ENCODE results near the gene C9orf78. TPM values are rescaled to one million over a fixed set of nuclear protein-coding genes. Genes with fewer than 3 reads are reported as not detected.

C9orf78 gene
- total RNA-seq, 2 donors from 2014 or later, result 44.6 to 51.7 TPM

GRCh38 chr9:129823935-129824601 is 11.0 kb downstream of the C9orf78 start, which contains the start of gene TOR1A:
Gene TOR1A, minus strand, starts transcription at chr9:129824136. Its CDS starts 51 bp downstream, at chr9:129824085.
- peaks cover 14% of the 10 kb centered on the region for H3K4me1 Mint-ChIP-seq (ENCODE audit: low read depth)
- DNase-seq (peak; percentile 95), ATAC-seq (replicated peaks in 1 of 2) (peak; percentile 93)
- H3K27ac Mint-ChIP-seq, result peak within 1 kb of the TSS; percentile 82
- peaks cover 7 to 20% of the 10 kb centered on the region in 2 donors for H3K36me3 Mint-ChIP-seq (ENCODE audit: insufficient read depth in 2 of 2)
- H3K4me3 Mint-ChIP-seq, result peak within 1 kb of the TSS; percentile 90 to 92
- no peaks in the 10 kb centered on the region for H3K9me3 Mint-ChIP-seq
- no peaks in the 10 kb centered on the region for H3K27me3 Mint-ChIP-seq (ENCODE audit: low read depth)

DNA sequence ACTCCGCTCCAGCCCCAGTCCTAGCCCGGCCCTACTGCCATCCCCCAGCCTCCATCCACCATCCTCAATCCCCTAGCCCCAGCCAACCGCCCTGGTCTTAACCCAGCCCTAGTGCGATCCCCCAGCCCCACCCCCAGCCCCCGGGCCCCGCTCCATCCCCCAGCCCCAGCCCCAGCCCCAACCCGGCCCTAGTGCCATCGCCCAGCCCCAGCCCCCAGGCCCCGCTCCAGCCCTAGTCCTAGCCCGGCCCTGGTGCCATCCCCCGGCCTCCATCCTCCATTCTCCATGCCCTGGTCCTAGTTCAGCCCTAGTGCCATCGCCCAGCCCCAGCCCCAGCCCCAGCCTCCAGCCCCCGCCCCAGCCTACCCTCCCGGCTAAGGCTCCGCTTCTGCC is 11.5 kb downstream of the C9orf78 start:
- Mint-ChIP-seq H3K9me3 (no peaks in the 10 kb centered on the region), H3K36me3 (ENCODE audit: insufficient read depth in 2 of 2) (peaks cover 7 to 24% of the 10 kb centered on the region in 2 donors), H3K4me3 (peak overlapping the region; percentile 90 to 92), H3K27me3 (ENCODE audit: low read depth) (no peaks in the 10 kb centered on the region), H3K4me1 (ENCODE audit: low read depth) (peaks cover 19% of the 10 kb centered on the region), H3K27ac (peak overlapping the region; percentile 75)
- ATAC-seq (replicated peaks in 1 of 2) (peak in 1 of 2 donors; percentile 8), DNase-seq (no peak)

DNA sequence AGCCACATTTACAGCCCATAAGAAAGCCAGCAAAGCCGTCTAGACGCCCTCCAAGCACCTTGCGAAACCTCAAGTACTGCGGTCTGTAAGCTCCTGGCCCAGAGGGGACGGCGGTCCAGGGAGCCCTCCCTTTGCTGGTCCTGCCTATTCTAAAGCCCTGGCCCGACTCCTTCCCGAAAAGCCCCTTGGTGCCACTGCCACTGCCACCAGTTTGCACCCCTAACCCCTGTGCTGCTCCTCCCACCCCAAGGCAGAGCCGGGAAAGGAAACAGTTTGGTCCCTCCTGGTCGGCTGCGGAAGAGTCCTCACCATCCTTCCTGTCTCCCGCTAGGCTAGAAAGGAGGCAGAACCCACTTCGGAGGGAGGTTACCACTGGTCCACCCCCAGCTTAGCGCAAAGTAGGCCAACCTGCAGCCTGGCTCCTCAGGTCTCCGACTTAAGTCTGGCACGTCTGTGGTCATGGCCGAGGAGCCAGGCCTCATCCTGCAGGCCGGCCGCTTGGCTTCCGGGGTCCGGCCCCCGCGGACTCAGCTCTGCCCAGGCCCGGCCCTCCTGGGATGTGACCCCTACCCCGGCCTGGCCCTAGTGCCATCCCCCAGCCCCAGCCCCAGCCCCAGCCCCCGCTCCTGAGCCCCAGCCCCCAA is 12.1 kb downstream of the C9orf78 start:
- Mint-ChIP-seq H3K4me1 (ENCODE audit: low read depth) (peaks cover 22% of the 10 kb centered on the region), H3K27me3 (ENCODE audit: low read depth) (no peaks in the 10 kb centered on the region), H3K9me3 (no peaks in the 10 kb centered on the region), H3K27ac (peak overlapping the region; percentile 75), H3K36me3 (ENCODE audit: insufficient read depth in 2 of 2) (peaks cover 7 to 25% of the 10 kb centered on the region in 2 donors), H3K4me3 (peak overlapping the region; percentile 90 to 92)
- peak; percentile 17 to 36 for DNase-seq
- ATAC-seq (replicated peaks in 1 of 2), result peak; percentile 4 to 41

DNA sequence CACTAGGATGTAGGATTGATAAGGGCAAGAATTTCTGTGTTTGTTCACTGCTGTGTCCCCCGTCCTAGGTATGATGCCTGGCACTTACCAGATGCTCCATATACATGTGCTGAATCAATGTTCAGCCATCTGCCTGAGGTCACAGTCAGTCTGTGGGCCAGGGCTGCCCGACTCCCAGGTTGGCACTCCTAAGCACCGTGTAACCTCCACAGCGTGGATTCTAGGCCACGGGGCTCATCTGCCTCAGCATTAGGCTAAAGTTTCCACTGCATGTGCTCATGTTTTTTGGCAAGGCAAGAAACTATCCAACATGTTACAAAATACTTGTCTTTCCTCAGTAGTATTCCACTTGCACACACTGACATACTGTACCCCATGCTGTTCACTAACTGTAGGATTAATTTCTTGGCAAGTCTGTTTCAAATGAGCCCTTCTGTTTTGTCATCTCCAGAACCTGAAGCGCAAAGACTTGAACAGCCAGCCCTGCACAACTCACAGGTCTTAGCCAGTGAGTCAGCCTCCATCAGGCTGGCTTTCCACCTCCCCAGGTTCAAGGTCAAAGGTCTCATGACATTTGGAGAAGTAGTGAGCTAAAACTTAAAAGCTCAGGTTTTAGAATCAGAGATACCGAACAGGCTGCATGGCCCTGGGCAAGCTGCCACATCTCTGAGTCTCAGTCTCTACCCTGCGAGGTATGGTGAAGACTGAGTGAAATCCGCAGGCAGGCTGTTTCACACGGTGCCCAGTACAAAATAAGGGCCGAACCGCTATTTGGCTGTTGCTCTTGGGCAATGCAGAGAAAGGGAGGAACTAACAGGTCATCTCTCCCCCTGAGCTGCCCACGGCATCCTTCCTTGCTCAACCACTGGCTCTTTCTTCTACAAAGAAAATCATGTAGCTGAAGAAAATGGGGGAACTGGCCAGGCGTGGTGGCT is 18.3 kb downstream of the C9orf78 start:
- H3K4me3 Mint-ChIP-seq, result no peak overlapping the region

DNA sequence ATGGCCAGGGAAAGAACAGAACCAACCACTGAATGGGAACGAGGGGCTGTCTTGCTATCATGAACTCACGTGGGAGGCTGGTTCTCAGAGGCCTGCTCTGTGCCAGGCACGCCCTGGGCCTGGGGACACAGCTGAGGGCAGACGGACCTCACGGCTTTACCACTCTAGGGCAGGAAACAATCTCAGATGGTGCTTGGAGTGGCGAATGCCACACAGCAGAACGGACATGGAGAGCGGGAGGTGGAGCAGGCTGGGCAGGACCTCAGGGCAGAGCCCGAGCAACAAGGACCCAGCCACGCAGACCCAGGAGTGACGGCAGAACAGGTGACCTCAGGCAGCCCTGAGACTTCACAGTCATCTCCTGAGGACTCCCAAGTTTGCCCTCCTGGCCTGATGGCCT is 19.8 kb downstream of the C9orf78 start:
- H3K36me3 Mint-ChIP-seq (ENCODE audit: insufficient read depth in 2 of 2), result peaks cover 6 to 27% of the 10 kb centered on the region in 2 donors
- H3K9me3 Mint-ChIP-seq, result no peaks in the 10 kb centered on the region
- H3K4me3 Mint-ChIP-seq, result no peak overlapping the region
- DNase-seq (no peak), ATAC-seq (replicated peaks in 1 of 2) (no peak)
- no peaks in the 10 kb centered on the region for H3K27me3 Mint-ChIP-seq (ENCODE audit: low read depth)
- no peak overlapping the region for H3K27ac Mint-ChIP-seq
- peaks cover 38% of the 10 kb centered on the region for H3K4me1 Mint-ChIP-seq (ENCODE audit: low read depth)

More for the DNA sequence above, 18.3 kb downstream of the C9orf78 start:
- DNase-seq (no peak), ATAC-seq (replicated peaks in 1 of 2) (no peak)
- H3K27ac Mint-ChIP-seq, result peak overlapping the region; percentile 67
- peaks cover 3 to 27% of the 10 kb centered on the region in 2 donors for H3K36me3 Mint-ChIP-seq (ENCODE audit: insufficient read depth in 2 of 2)
- peaks cover 23% of the 10 kb centered on the region for H3K4me1 Mint-ChIP-seq (ENCODE audit: low read depth)
- no peaks in the 10 kb centered on the region for H3K27me3 Mint-ChIP-seq (ENCODE audit: low read depth)
- no peaks in the 10 kb centered on the region for H3K9me3 Mint-ChIP-seq

DNA sequence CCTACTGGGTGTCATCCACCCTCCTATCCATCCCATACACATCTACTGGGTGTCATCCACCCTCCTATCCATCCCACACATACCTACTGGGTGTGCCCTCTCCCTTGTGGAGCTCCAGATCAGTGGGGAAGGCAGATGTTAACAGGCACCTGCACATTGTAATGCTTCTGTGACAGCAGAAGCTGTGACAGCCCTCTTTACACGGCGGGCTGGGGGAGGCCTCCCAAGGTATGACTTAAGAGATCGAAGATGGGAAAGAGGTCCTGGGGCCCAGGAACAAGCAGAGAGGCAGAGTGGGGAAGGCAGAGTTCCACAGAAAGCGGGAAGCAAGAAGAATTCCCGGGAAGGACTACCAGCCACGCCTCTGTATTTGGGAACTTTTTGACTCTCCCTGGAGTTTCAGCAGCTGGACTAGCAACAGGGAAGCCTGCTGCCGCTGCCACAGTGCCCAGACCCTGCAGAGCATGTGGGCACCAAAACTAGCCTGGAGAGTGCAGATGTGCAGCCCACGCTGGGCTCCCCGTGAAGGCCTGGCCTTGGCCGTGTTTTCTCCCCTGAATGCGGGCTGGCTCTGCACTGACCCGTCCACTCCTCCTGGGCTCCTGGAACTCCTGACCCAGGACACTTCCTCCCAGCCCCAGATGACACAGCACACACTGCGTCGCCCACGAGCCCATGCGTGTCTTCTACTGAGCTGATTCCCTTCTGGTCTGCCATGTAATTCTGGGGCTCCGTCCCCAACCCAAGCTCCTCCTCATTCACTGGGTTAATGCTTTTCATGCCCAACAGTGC is 20.4 kb downstream of the C9orf78 start:
- no peak for DNase-seq
- H3K36me3 Mint-ChIP-seq (ENCODE audit: insufficient read depth in 2 of 2), result peaks cover 6 to 27% of the 10 kb centered on the region in 2 donors
- no peak overlapping the region for H3K4me3 Mint-ChIP-seq
- no peaks in the 10 kb centered on the region for H3K9me3 Mint-ChIP-seq
- H3K4me1 Mint-ChIP-seq (ENCODE audit: low read depth), result peaks cover 38% of the 10 kb centered on the region
- no peaks in the 10 kb centered on the region for H3K27me3 Mint-ChIP-seq (ENCODE audit: low read depth)
- ATAC-seq (replicated peaks in 1 of 2), result no peak
- no peak overlapping the region for H3K27ac Mint-ChIP-seq

DNA sequence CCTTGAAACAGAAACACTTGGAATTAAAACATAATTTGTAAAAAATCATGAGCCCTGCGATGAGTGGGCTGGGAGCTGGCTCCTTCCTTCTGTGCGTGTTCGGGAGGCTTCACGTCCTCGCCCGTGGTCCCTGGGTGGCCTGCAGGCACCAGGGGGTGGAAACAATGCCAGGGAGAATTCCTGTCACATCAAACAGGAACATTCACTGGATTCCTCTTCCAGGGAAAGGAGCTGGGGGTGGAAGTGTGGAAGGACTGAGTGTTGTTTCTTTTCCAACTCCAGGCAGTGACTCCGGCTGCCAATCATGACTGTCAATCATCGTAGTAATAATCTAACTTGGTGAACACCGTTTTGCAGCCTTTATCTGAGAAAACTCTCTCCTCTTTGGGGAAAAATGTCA is 21.4 kb downstream of the C9orf78 start:
- Mint-ChIP-seq H3K36me3 (ENCODE audit: insufficient read depth in 2 of 2) (peaks cover 11 to 23% of the 10 kb centered on the region in 2 donors), H3K4me3 (no peak overlapping the region), H3K4me1 (ENCODE audit: low read depth) (peaks cover 31% of the 10 kb centered on the region), H3K27me3 (ENCODE audit: low read depth) (no peaks in the 10 kb centered on the region), H3K9me3 (no peaks in the 10 kb centered on the region), H3K27ac (no peak overlapping the region)
- DNase-seq, result no peak
- ATAC-seq (replicated peaks in 1 of 2), result no peak

GRCh38 chr9:129812385-129812784 is 22.7 kb downstream of the C9orf78 start:
- Mint-ChIP-seq H3K4me1 (ENCODE audit: low read depth) (peaks cover 28% of the 10 kb centered on the region), H3K27me3 (ENCODE audit: low read depth) (no peaks in the 10 kb centered on the region), H3K27ac (peak overlapping the region; percentile 67), H3K36me3 (ENCODE audit: insufficient read depth in 2 of 2) (peaks cover 12 to 20% of the 10 kb centered on the region in 2 donors), H3K4me3 (peak overlapping the region in 1 of 2 donors; percentile 34), H3K9me3 (no peaks in the 10 kb centered on the region)
- DNase-seq (no peak), ATAC-seq (replicated peaks in 1 of 2) (no peak)

DNA sequence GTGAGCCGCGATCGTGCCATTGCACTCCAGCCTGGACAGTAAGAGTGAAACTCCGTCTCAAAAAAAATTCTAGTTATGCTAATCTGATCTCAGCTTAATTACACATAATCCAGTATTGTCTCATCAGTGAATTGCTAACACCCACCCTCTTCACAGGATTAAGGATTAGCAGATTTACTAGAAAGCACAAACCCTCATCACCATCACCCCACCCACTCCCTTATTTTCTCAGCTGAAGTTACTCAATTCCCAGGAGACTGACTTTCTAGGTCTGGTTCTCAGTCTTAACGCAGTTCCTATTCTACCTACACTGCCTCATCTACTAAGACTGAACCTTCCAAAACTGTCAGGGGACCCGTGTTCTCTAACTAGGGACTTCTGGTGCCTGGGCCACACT is 23.1 kb downstream of the C9orf78 start:
- Mint-ChIP-seq H3K4me3 (peak overlapping the region in 1 of 2 donors; percentile 34), H3K36me3 (ENCODE audit: insufficient read depth in 2 of 2) (peaks cover 12 to 20% of the 10 kb centered on the region in 2 donors), H3K4me1 (ENCODE audit: low read depth) (peaks cover 32% of the 10 kb centered on the region), H3K9me3 (no peaks in the 10 kb centered on the region), H3K27ac (peak overlapping the region; percentile 67), H3K27me3 (ENCODE audit: low read depth) (no peaks in the 10 kb centered on the region)
- ATAC-seq (replicated peaks in 1 of 2) (peak; percentile 61 to 80), DNase-seq (no peak)

- Mint-ChIP-seq H3K4me1 (ENCODE audit: low read depth) (peaks cover 44% of the 10 kb centered on the region), H3K27me3 (ENCODE audit: low read depth) (no peaks in the 10 kb centered on the region), H3K9me3 (no peaks in the 10 kb centered on the region), H3K4me3 (no peak overlapping the region), H3K36me3 (ENCODE audit: insufficient read depth in 2 of 2) (peaks cover 12 to 22% of the 10 kb centered on the region in 2 donors), H3K27ac (peak overlapping the region; percentile 54)
- DNase-seq (no peak), ATAC-seq (replicated peaks in 1 of 2) (no peak)
Observed at GRCh38 chr9:129810788-129811187, 24.3 kb downstream of the C9orf78 start.

- Mint-ChIP-seq H3K4me1 (ENCODE audit: low read depth) (peaks cover 48% of the 10 kb centered on the region), H3K36me3 (ENCODE audit: insufficient read depth in 2 of 2) (peaks cover 12 to 25% of the 10 kb centered on the region in 2 donors), H3K27ac (no peak overlapping the region), H3K9me3 (no peaks in the 10 kb centered on the region), H3K4me3 (no peak overlapping the region), H3K27me3 (ENCODE audit: low read depth) (no peaks in the 10 kb centered on the region)
- ATAC-seq (replicated peaks in 1 of 2) (no peak), DNase-seq (no peak)
Observed at GRCh38 chr9:129810116-129810515, 25.0 kb downstream of the C9orf78 start.

DNA sequence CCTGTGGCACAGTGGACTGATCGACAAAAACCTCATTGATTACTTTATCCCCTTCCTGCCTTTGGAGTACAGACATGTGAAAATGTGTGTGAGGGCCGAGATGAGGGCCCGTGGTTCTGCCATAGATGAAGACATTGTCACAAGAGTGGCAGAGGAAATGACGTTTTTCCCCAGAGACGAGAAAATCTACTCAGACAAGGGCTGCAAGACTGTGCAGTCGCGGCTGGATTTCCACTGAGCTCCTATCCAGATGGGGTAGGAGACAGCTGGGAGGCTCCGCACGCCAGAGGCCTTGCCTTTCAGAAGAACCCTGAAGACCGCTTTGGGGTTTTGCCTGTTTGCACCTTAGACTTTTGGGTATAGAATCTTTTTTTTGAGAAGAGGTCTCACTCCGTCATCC is 25.7 kb downstream of the C9orf78 start:
- H3K36me3 Mint-ChIP-seq (ENCODE audit: insufficient read depth in 2 of 2), result peaks cover 12 to 25% of the 10 kb centered on the region in 2 donors
- no peak overlapping the region for H3K4me3 Mint-ChIP-seq
- ATAC-seq (replicated peaks in 1 of 2) (no peak), DNase-seq (no peak)
- no peaks in the 10 kb centered on the region for H3K27me3 Mint-ChIP-seq (ENCODE audit: low read depth)
- no peak overlapping the region for H3K27ac Mint-ChIP-seq
- peaks cover 51% of the 10 kb centered on the region for H3K4me1 Mint-ChIP-seq (ENCODE audit: low read depth)
- H3K9me3 Mint-ChIP-seq, result no peaks in the 10 kb centered on the region
